ENCODE data around the gene SLC2A13.

The SLC2A13 gene

GRCh38 chr12:40002178-40003169 is 103.4 kb downstream of the SLC2A13 start:
- Histone ChIP-seq H3K9me3 (ENCODE audit: severe bottlenecking) (peaks cover 7% of the 10 kb centered on the region), H3K27me3 (ENCODE audit: insufficient read depth, low read depth, severe bottlenecking) (no peaks in the 10 kb centered on the region), H3K4me3 (ENCODE audit: low read depth, low read length) (no peak overlapping the region), H3K27ac (no peak overlapping the region), H3K36me3 (no peaks in the 10 kb centered on the region)
- TF ChIP-seq CTCF (IDR thresholded peaks at IDR 0.05; ENCODE audit: low read depth, low read length), result no peak
- DNase-seq, result no peak

GRCh38 chr12:40001406-40001805 is 104.5 kb downstream of the SLC2A13 start:
- Histone ChIP-seq H3K36me3 (no peaks in the 10 kb centered on the region), H3K27me3 (ENCODE audit: insufficient read depth, low read depth, severe bottlenecking) (no peaks in the 10 kb centered on the region), H3K9me3 (ENCODE audit: severe bottlenecking) (peaks cover 7% of the 10 kb centered on the region), H3K27ac (no peak overlapping the region), H3K4me3 (ENCODE audit: low read depth, low read length) (no peak overlapping the region)
- DNase-seq, result no peak
- TF ChIP-seq CTCF (IDR thresholded peaks at IDR 0.05; ENCODE audit: low read depth, low read length), result no peak

DNA sequence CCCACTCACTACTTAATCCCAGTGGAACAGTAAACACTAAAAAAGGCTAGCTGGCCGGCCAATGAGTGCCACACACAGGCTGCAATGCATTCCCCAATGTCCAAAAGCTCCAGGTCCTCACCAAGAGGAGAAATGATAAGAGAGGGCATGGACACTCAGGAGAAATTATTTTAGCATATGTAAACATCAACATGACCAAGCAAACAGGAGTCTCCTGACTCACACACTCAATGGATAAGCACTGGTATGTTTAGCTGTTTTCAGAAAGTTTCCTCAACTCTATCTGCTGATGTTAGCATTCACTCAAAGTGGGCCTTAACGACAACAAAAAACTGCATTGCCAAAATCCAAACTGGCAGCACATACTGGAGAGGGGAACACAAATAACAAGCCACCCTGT is 105.0 kb downstream of the SLC2A13 start:
- Histone ChIP-seq H3K27ac (no peak overlapping the region), H3K4me3 (ENCODE audit: low read depth, low read length) (no peak overlapping the region), H3K9me3 (ENCODE audit: severe bottlenecking) (peaks cover 7% of the 10 kb centered on the region), H3K36me3 (no peaks in the 10 kb centered on the region), H3K27me3 (ENCODE audit: insufficient read depth, low read depth, severe bottlenecking) (no peaks in the 10 kb centered on the region)
- TF ChIP-seq CTCF (IDR thresholded peaks at IDR 0.05; ENCODE audit: low read depth, low read length), result no peak
- DNase-seq, result no peak

- H3K36me3 ChIP-seq, result no peaks in the 10 kb centered on the region
- no peak for DNase-seq
- H3K27me3 ChIP-seq (ENCODE audit: insufficient read depth, low read depth, severe bottlenecking), result no peaks in the 10 kb centered on the region
- H3K4me3 ChIP-seq (ENCODE audit: low read depth, low read length), result no peak overlapping the region
- no peaks in the 10 kb centered on the region for H3K9me3 ChIP-seq (ENCODE audit: severe bottlenecking)
- no peak overlapping the region for H3K27ac ChIP-seq
- no peak for TF ChIP-seq CTCF (IDR thresholded peaks at IDR 0.05; ENCODE audit: low read depth, low read length)
These were observed 112.6 kb downstream of the SLC2A13 start for GRCh38 chr12:39993268-39993667.

- Histone ChIP-seq H3K36me3 (no peaks in the 10 kb centered on the region), H3K27me3 (ENCODE audit: insufficient read depth, low read depth, severe bottlenecking) (no peaks in the 10 kb centered on the region), H3K27ac (no peak overlapping the region), H3K9me3 (ENCODE audit: severe bottlenecking) (no peaks in the 10 kb centered on the region), H3K4me3 (ENCODE audit: low read depth, low read length) (no peak overlapping the region)
- TF ChIP-seq CTCF (IDR thresholded peaks at IDR 0.05; ENCODE audit: low read depth, low read length), result peak; percentile 81
- DNase-seq, result peak; percentile 36
These were observed 115.5 kb downstream of the SLC2A13 start for GRCh38 chr12:39990122-39991101.
